Esophagus muscularis mucosa (tissue), 4 donors: ENCODE results near the gene BAZ2B.

Source experiments
- CTCF ChIP-seq, 3 experiments: fragments of 200-600 bp in 2 of 3; fragments of 450-650 bp in 1 of 3; sonication (generic) in 2 of 3; IDR thresholded peaks; one replicate each; pipeline ENCODE4 v1.5.1; 2017 to 2019; ENCODE audit warnings: antibody characterized with exemption in 3 of 3, mild to moderate bottlenecking in 2 of 3, moderate library complexity in 1 of 3
- EP300 ChIP-seq: sonication (generic); formaldehyde crosslinking; IDR thresholded peaks from one replicate; pipeline ENCODE4 v1.6.1; 2017; ENCODE audit warnings: antibody characterized with exemption
- POLR2AphosphoS5 ChIP-seq, 2 donors: sonication (generic); formaldehyde crosslinking; IDR thresholded peaks; one replicate each; pipeline ENCODE4 v1.6.1; 2017; ENCODE audit warnings: antibody characterized with exemption in 2 of 2

GRCh38 chr2:159605441-159606178 is 10.7 kb downstream of the BAZ2B start:
- no peak for TF ChIP-seq CTCF (IDR thresholded peaks at IDR 0.05)
- TF ChIP-seq POLR2AphosphoS5 (IDR thresholded peaks at IDR 0.05) = no peak
- TF ChIP-seq EP300 = no peak
